Hepatocyte (in vitro differentiated cells): Measurements from ENCODE around the gene PACSIN3.

Experiments
- CTCF ChIP-seq: fragments of 200-600 bp; sonication (generic); IDR thresholded peaks from 2 replicates; pipeline ENCODE4 v1.5.1; 2016; ENCODE audit warnings: antibody characterized with exemption, mild to moderate bottlenecking; ENCODE audit not compliant: poor library complexity
- EZH2phosphoT487 ChIP-seq: fragments of 200-600 bp; sonication (generic); IDR thresholded peaks from one replicate; pipeline ENCODE4 v1.6.1; 2018; ENCODE audit warnings: antibody characterized with exemption, mild to moderate bottlenecking, low read depth, moderate library complexity; ENCODE audit not compliant: unreplicated experiment, severe bottlenecking

- TF ChIP-seq CTCF, result no peak
- TF ChIP-seq EZH2phosphoT487, result no peak
Measured at GRCh38 chr11:47175746-47176327, 10.4 kb downstream of the PACSIN3 start.
